ENCODE results near the gene IL10RA. TPM values are rescaled to one million over a fixed set of nuclear protein-coding genes. Genes with fewer than 3 reads are reported as not detected.

Gene IL10RA
- total RNA-seq, 1 experiment from 2014 or later = not detected

DNA sequence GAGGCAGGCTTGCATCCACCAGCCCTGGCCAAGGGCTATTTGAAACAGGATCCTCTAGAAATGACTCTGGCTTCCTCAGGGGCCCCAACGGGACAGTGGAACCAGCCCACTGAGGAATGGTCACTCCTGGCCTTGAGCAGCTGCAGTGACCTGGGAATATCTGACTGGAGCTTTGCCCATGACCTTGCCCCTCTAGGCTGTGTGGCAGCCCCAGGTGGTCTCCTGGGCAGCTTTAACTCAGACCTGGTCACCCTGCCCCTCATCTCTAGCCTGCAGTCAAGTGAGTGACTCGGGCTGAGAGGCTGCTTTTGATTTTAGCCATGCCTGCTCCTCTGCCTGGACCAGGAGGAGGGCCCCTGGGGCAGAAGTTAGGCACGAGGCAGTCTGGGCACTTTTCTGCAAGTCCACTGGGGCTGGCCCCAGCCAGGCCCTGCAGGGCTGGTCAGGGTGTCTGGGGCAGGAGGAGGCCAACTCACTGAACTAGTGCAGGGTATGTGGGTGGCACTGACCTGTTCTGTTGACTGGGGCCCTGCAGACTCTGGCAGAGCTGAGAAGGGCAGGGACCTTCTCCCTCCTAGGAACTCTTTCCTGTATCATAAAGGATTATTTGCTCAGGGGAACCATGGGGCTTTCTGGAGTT, 13.3 kb downstream of the IL10RA start:
- ATAC-seq (no peak), DNase-seq (no peak)
- H4K20me1 ChIP-seq (ENCODE audit: low read length) = no peaks in the 10 kb centered on the region
- peaks cover 48% of the 10 kb centered on the region; the same call in 1 of the 2 replicates for H3K27me3 ChIP-seq (ENCODE audit: low read length)
- H3K4me2 ChIP-seq (ENCODE audit: low read length) = no peak overlapping the region
- no TSS peak for BruUV-seq (replicated peaks)
- no peaks in the 10 kb centered on the region for H3F3A ChIP-seq (ENCODE audit: low read length, unreplicated experiment)
- no peak overlapping the region for H3K9ac ChIP-seq (ENCODE audit: low read length)
- H3K9me3 ChIP-seq (ENCODE audit: low read length) = no peaks in the 10 kb centered on the region
- no peaks in the 10 kb centered on the region for H3K9me2 ChIP-seq (replicated peaks; ENCODE audit: low read length)
- TF ChIP-seq EZH2phosphoT487 (IDR thresholded peaks at IDR 0.05; ENCODE audit: borderline replicate concordance, low read length) (no peak), EZH2 (IDR thresholded peaks at IDR 0.05; ENCODE audit: low read length, unreplicated experiment) (no peak)
- TF ChIP-seq, protein P1, sequence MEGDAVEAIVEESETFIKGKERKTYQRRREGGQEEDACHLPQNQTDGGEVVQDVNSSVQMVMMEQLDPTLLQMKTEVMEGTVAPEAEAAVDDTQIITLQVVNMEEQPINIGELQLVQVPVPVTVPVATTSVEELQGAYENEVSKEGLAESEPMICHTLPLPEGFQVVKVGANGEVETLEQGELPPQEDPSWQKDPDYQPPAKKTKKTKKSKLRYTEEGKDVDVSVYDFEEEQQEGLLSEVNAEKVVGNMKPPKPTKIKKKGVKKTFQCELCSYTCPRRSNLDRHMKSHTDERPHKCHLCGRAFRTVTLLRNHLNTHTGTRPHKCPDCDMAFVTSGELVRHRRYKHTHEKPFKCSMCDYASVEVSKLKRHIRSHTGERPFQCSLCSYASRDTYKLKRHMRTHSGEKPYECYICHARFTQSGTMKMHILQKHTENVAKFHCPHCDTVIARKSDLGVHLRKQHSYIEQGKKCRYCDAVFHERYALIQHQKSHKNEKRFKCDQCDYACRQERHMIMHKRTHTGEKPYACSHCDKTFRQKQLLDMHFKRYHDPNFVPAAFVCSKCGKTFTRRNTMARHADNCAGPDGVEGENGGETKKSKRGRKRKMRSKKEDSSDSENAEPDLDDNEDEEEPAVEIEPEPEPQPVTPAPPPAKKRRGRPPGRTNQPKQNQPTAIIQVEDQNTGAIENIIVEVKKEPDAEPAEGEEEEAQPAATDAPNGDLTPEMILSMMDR (conservative IDR thresholded peaks at IDR 0.05; ENCODE audit: low read depth, low read length) = no peak
- H3K4me1 ChIP-seq (ENCODE audit: insufficient read depth, low read length) = no peaks in the 10 kb centered on the region
- intact Hi-C loops (cut with micrococcal nuclease) = no loop called here
- no peak overlapping the region for H3K4me3 ChIP-seq (ENCODE audit: low read length)
- H2AFZ ChIP-seq (ENCODE audit: low read length) = no peak overlapping the region
- H3K36me3 ChIP-seq (ENCODE audit: low read depth, low read length) = no peaks in the 10 kb centered on the region
- ChIA-PET POLR2A (ENCODE audit: unreplicated experiment) (no interaction called here), CTCF (no interaction called here)
- no peaks in the 10 kb centered on the region for H3K79me2 ChIP-seq (ENCODE audit: low read length)
- no peak overlapping the region for H3K27ac ChIP-seq (ENCODE audit: low read length)

DNA sequence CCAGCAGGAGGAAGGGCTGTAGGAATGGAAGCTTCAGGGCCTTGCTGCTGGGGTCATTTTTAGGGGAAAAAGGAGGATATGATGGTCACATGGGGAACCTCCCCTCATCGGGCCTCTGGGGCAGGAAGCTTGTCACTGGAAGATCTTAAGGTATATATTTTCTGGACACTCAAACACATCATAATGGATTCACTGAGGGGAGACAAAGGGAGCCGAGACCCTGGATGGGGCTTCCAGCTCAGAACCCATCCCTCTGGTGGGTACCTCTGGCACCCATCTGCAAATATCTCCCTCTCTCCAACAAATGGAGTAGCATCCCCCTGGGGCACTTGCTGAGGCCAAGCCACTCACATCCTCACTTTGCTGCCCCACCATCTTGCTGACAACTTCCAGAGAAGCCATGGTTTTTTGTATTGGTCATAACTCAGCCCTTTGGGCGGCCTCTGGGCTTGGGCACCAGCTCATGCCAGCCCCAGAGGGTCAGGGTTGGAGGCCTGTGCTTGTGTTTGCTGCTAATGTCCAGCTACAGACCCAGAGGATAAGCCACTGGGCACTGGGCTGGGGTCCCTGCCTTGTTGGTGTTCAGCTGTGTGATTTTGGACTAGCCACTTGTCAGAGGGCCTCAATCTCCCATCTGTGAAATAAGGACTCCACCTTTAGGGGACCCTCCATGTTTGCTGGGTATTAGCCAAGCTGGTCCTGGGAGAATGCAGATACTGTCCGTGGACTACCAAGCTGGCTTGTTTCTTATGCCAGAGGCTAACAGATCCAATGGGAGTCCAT, 14.1 kb downstream of the IL10RA start:
- Histone ChIP-seq H4K20me1 (ENCODE audit: low read length) (no peaks in the 10 kb centered on the region), H3F3A (ENCODE audit: low read length, unreplicated experiment) (no peaks in the 10 kb centered on the region)
- BruUV-seq (replicated peaks) = no TSS peak

More for the DNA sequence above, 14.1 kb downstream of the IL10RA start:
- Histone ChIP-seq H3K9me3 (ENCODE audit: low read length) (no peaks in the 10 kb centered on the region), H2AFZ (ENCODE audit: low read length) (no peak overlapping the region), H3K4me3 (ENCODE audit: low read length) (no peak overlapping the region), H3K79me2 (ENCODE audit: low read length) (no peaks in the 10 kb centered on the region), H3K27me3 (ENCODE audit: low read length) (peaks cover 48% of the 10 kb centered on the region), H3K9me2 (replicated peaks; ENCODE audit: low read length) (no peaks in the 10 kb centered on the region), H3K36me3 (ENCODE audit: low read depth, low read length) (no peaks in the 10 kb centered on the region), H3K4me1 (ENCODE audit: insufficient read depth, low read length) (no peaks in the 10 kb centered on the region), H3K27ac (ENCODE audit: low read length) (no peak overlapping the region), H3K4me2 (ENCODE audit: low read length) (no peak overlapping the region), H3K9ac (ENCODE audit: low read length) (no peak overlapping the region)
- ATAC-seq (no peak), DNase-seq (no peak)
- ChIA-PET CTCF (no interaction called here), POLR2A (ENCODE audit: unreplicated experiment) (no interaction called here)
- TF ChIP-seq, protein P1 (conservative IDR thresholded peaks at IDR 0.05; ENCODE audit: low read depth, low read length) = no peak
- no peak for TF ChIP-seq EZH2 (IDR thresholded peaks at IDR 0.05; ENCODE audit: low read length, unreplicated experiment)
- no peak for TF ChIP-seq EZH2phosphoT487 (IDR thresholded peaks at IDR 0.05; ENCODE audit: borderline replicate concordance, low read length)
- intact Hi-C loops (cut with micrococcal nuclease) = no loop called here
